Naive thymus-derived CD4-positive, alpha-beta T cell (primary cell): Measurements from ENCODE around the gene DTYMK. TPM values are rescaled to one million over a fixed set of nuclear protein-coding genes. Genes with fewer than 3 reads are reported as not detected.

Experiments
- ATAC-seq: fragments of 150-1000 bp; cut with Tn5 transposase; 2 replicates; pipeline ENCODE4 v1.10.0; 2021; ENCODE audit warnings: mild to moderate bottlenecking, moderate library complexity
- CTCF ChIA-PET: fragments of 350-600 bp; sonication (Branson Sonifier 250); formaldehyde crosslinking; loops from one replicate; lab custom pipeline; 2021; ENCODE audit warnings: antibody characterized with exemption; lab: Charles Lee
- POLR2A ChIA-PET: fragments of 350-600 bp; sonication (Branson Sonifier 250); formaldehyde crosslinking; loops from one replicate; lab custom pipeline; 2021; ENCODE audit warnings: antibody characterized with exemption, inconsistent platforms; lab: Charles Lee
- DNase-seq, 9 donors: peaks; one replicate each; pipeline versions ENCODE4 v3.0.0 to v3.0.0-alpha.2; 2020 to 2022; ENCODE audit warnings: mixed read lengths in 1 of 9
- H3K27ac ChIP-seq: one replicate; pipeline ENCODE4 v1.7.0; 2013; ENCODE audit warnings: mild to moderate bottlenecking, low read depth, low read length, moderate library complexity
- H3K27me3 ChIP-seq, 2 donors: one replicate each; pipeline ENCODE4 v1.7.0; 2013; ENCODE audit warnings: low read length in 2 of 2, mild to moderate bottlenecking in 2 of 2, moderate library complexity in 2 of 2; ENCODE audit not compliant: control insufficient read depth in 2 of 2, insufficient read depth in 2 of 2
- H3K36me3 ChIP-seq, 3 experiments: 1 replicate in 2 of 3; 2 replicates in 1 of 3; pipeline ENCODE4 v1.7.0; 2013; ENCODE audit warnings: low read length in 3 of 3, mild to moderate bottlenecking in 3 of 3, moderate library complexity in 1 of 3; ENCODE audit not compliant: insufficient read depth in 3 of 3, control insufficient read depth in 2 of 3
- H3K4me1 ChIP-seq, 2 donors: one replicate each; pipeline ENCODE4 v1.7.0; 2013; ENCODE audit warnings: low read length in 2 of 2, mild to moderate bottlenecking in 2 of 2, moderate library complexity in 1 of 2; ENCODE audit not compliant: control insufficient read depth in 2 of 2, insufficient read depth in 2 of 2
- H3K4me3 ChIP-seq: 2 replicates; pipeline ENCODE4 v1.7.0; 2013; ENCODE audit warnings: mild to moderate bottlenecking, low read length
- H3K9me3 ChIP-seq, 3 experiments: 1 replicate in 2 of 3; 2 replicates in 1 of 3; pipeline ENCODE4 v1.7.0; 2013; ENCODE audit warnings: low read length in 3 of 3; ENCODE audit not compliant: control insufficient read depth in 2 of 3
- H3K27ac Mint-ChIP-seq, 9 donors: one replicate each; pipeline ENCODE4 v1.8.0; 2020 to 2022; ENCODE audit warnings: mixed read lengths in 9 of 9, mild to moderate bottlenecking in 8 of 9, moderate library complexity in 5 of 9, inconsistent platforms in 2 of 9
- H3K27me3 Mint-ChIP-seq, 5 donors: one replicate each; pipeline ENCODE4 v1.8.0; 2021 to 2022; ENCODE audit warnings: mixed read lengths in 5 of 5, mild to moderate bottlenecking in 1 of 5
- H3K36me3 Mint-ChIP-seq, 5 donors: one replicate each; pipeline ENCODE4 v1.8.0; 2020 to 2022; ENCODE audit warnings: mixed read lengths in 5 of 5, mild to moderate bottlenecking in 3 of 5, inconsistent platforms in 1 of 5
- H3K4me1 Mint-ChIP-seq, 7 donors: one replicate each; pipeline ENCODE4 v1.8.0; 2020 to 2022; ENCODE audit warnings: mixed read lengths in 7 of 7, mild to moderate bottlenecking in 3 of 7, inconsistent platforms in 1 of 7
- H3K4me3 Mint-ChIP-seq, 10 donors: one replicate each; pipeline ENCODE4 v1.8.0; 2020 to 2022; ENCODE audit warnings: mild to moderate bottlenecking in 10 of 10, mixed read lengths in 10 of 10, moderate library complexity in 6 of 10, inconsistent platforms in 2 of 10
- H3K9me3 Mint-ChIP-seq, 11 donors: one replicate each; pipeline ENCODE4 v1.8.0; 2020 to 2022; ENCODE audit warnings: mixed read lengths in 11 of 11, mild to moderate bottlenecking in 4 of 11, inconsistent platforms in 1 of 11, moderate library complexity in 1 of 11
- intact Hi-C, 2 donors: fragments of 100-400 bp; cut with micrococcal nuclease; formaldehyde crosslinking; loops; one replicate each; pipeline ENCODE4 v1.15.1; 2023
- polyA plus RNA-seq, 2 donors: library from polyadenylated mRNA; unstranded; fragments of 300-500 nt; fragmentation: Illumina TruSeq; gene quantifications; one replicate each; pipeline ENCODE4 v1.2.3, GENCODE V29; 2021
- total RNA-seq, 6 experiments: library from RNA in 5 of 6; stranded (reverse) in 5 of 6; gene quantifications; 1 replicate in 5 of 6; 2 replicates in 1 of 6; pipeline ENCODE4 v1.2.3 and lab custom pipeline; 2021 to 2026

DTYMK gene
- total and polyA plus RNA-seq, 7 experiments from 2014 or later = 12.0 to 65.7 (median 20.6) TPM

GRCh38 chr2:241636182-241637017 is 50.2 kb downstream of the DTYMK start:
- peak in 7 of 9 donors; percentile 12 to 55 (median 20) for DNase-seq
- POLR2A ChIA-PET = interaction anchor here (1.0 to 1.9 kb wide), 3 partner anchors 19 to 24 kb away, joined by 3 to 13 read pairs (median 7); no protein-coding TSS in a partner anchor
- peak; percentile 30 for ATAC-seq
- Mint-ChIP-seq H3K9me3 (peaks cover 0 to 3% (median 0%) of the 10 kb centered on the region in 11 donors), H3K4me3 (peak overlapping the region; percentile 73 to 88 (median 84)), H3K4me1 (peaks cover 41 to 55% (median 47%) of the 10 kb centered on the region in 7 donors), H3K36me3 (peaks cover 0 to 22% (median 7%) of the 10 kb centered on the region in 5 donors), H3K27me3 (no peaks in the 10 kb centered on the region), H3K27ac (peak overlapping the region; percentile 48 to 88 (median 77))
- CTCF ChIA-PET = no interaction called here
- Histone ChIP-seq H3K9me3 (no peaks in the 10 kb centered on the region), H3K27me3 (no peaks in the 10 kb centered on the region), H3K4me3 (peak overlapping the region; percentile 57), H3K27ac (peak overlapping the region; percentile 99), H3K36me3 (peaks cover 0 to 22% (median 0%) of the 10 kb centered on the region in 3 experiments), H3K4me1 (peaks cover 26 to 27% of the 10 kb centered on the region in 2 donors)
- intact Hi-C loops = loop anchor here (1.0 to 5.0 kb wide), 16 partner anchors 19 to 1049 kb away; partner anchors contain the start of genes DTYMK (in 2 of the 2), FARP2 (in 2 of the 2), HDLBP (in 2 of the 2) and SEPTIN2 (in 2 of the 2)

- Histone ChIP-seq H3K27me3 (no peaks in the 10 kb centered on the region), H3K9me3 (no peaks in the 10 kb centered on the region), H3K36me3 (peaks cover 0 to 28% (median 0%) of the 10 kb centered on the region in 3 experiments), H3K4me3 (peak overlapping the region; percentile 57), H3K27ac (peak overlapping the region; percentile 67), H3K4me1 (peaks cover 26 to 27% of the 10 kb centered on the region in 2 donors)
- CTCF ChIA-PET = no interaction called here
- intact Hi-C loops = loop anchor here (2.0 to 5.0 kb wide), 4 partner anchors 245 to 1048 kb away; partner anchors contain the start of genes CAPN10 (in 1 of the 2), MTERF4 (in 1 of the 2) and PASK (in 1 of the 2)
- DNase-seq (no peak), ATAC-seq (no peak)
- peaks cover 0 to 1% (median 0%) of the 10 kb centered on the region in 11 donors for H3K9me3 Mint-ChIP-seq
- POLR2A ChIA-PET = interaction anchor here (0.6 kb wide), 1 partner anchor 9 kb away, joined by 3 read pairs; no protein-coding TSS in a partner anchor
- peaks cover 34 to 48% (median 42%) of the 10 kb centered on the region in 7 donors for H3K4me1 Mint-ChIP-seq
- H3K27ac Mint-ChIP-seq = peak overlapping the region; percentile 48 to 88 (median 77)
- H3K27me3 Mint-ChIP-seq = no peaks in the 10 kb centered on the region
- peaks cover 0 to 21% (median 7%) of the 10 kb centered on the region in 5 donors for H3K36me3 Mint-ChIP-seq
- H3K4me3 Mint-ChIP-seq = peak overlapping the region; percentile 73 to 88 (median 84)
Measured at GRCh38 chr2:241635756-241636155, 50.9 kb downstream of the DTYMK start.

- peaks cover 0 to 1% (median 0%) of the 10 kb centered on the region in 11 donors for H3K9me3 Mint-ChIP-seq
- H3K27ac ChIP-seq = no peak overlapping the region
- ChIA-PET CTCF (no interaction called here), POLR2A (no interaction called here)
- no peak overlapping the region for H3K4me3 Mint-ChIP-seq
- H3K4me1 ChIP-seq = peaks cover 10 to 12% of the 10 kb centered on the region in 2 donors
- DNase-seq (no peak), ATAC-seq (no peak)
- intact Hi-C loops = no loop called here
- H3K27me3 Mint-ChIP-seq = no peaks in the 10 kb centered on the region
- H3K9me3 ChIP-seq = no peaks in the 10 kb centered on the region
- H3K27me3 ChIP-seq = no peaks in the 10 kb centered on the region
- peaks cover 0 to 34% (median 0%) of the 10 kb centered on the region in 3 experiments for H3K36me3 ChIP-seq
- no peak overlapping the region for H3K4me3 ChIP-seq
- H3K36me3 Mint-ChIP-seq = peaks cover 0 to 20% (median 6%) of the 10 kb centered on the region in 5 donors
- H3K27ac Mint-ChIP-seq = no peak overlapping the region
- H3K4me1 Mint-ChIP-seq = peaks cover 21 to 36% (median 25%) of the 10 kb centered on the region in 7 donors
Measured at GRCh38 chr2:241633561-241633960, 53.1 kb downstream of the DTYMK start.

- ChIA-PET POLR2A (interaction anchor here (0.6 kb wide), 1 partner anchor 9 kb away, joined by 3 read pairs; no protein-coding TSS in a partner anchor), CTCF (interaction anchor here (0.9 kb wide), 1 partner anchor 10 kb away, joined by 3 read pairs; no protein-coding TSS in a partner anchor)
- H3K36me3 Mint-ChIP-seq = peaks cover 0 to 27% (median 5%) of the 10 kb centered on the region in 5 donors
- H3K4me1 Mint-ChIP-seq = peaks cover 18 to 37% (median 24%) of the 10 kb centered on the region in 7 donors
- no peaks in the 10 kb centered on the region for H3K27me3 Mint-ChIP-seq
- no peaks in the 10 kb centered on the region for H3K9me3 ChIP-seq
- H3K4me3 Mint-ChIP-seq = no peak overlapping the region
- peaks cover 7% of the 10 kb centered on the region in 2 donors for H3K4me1 ChIP-seq
- H3K27ac Mint-ChIP-seq = no peak overlapping the region
- no peak overlapping the region for H3K27ac ChIP-seq
- intact Hi-C loops = no loop called here
- H3K36me3 ChIP-seq = peaks cover 0 to 41% (median 0%) of the 10 kb centered on the region in 3 experiments
- ATAC-seq (no peak), DNase-seq (no peak)
- H3K27me3 ChIP-seq = no peaks in the 10 kb centered on the region
- no peaks in the 10 kb centered on the region for H3K9me3 Mint-ChIP-seq
- no peak overlapping the region for H3K4me3 ChIP-seq
Measured at GRCh38 chr2:241632478-241633325, 53.9 kb downstream of the DTYMK start.

- CTCF ChIA-PET = no interaction called here
- intact Hi-C loops = no loop called here
Measured at GRCh38 chr2:241629762-241630435, 56.7 kb downstream of the DTYMK start.

More at GRCh38 chr2:241629762-241630435, 56.7 kb downstream of the DTYMK start:
- Mint-ChIP-seq H3K36me3 (peaks cover 3 to 34% (median 5%) of the 10 kb centered on the region in 5 donors), H3K4me1 (peaks cover 11 to 30% (median 17%) of the 10 kb centered on the region in 7 donors), H3K27ac (peak overlapping the region in 1 of 9 donors; percentile 83), H3K9me3 (no peaks in the 10 kb centered on the region), H3K4me3 (no peak overlapping the region), H3K27me3 (no peaks in the 10 kb centered on the region)
- Histone ChIP-seq H3K4me3 (no peak overlapping the region), H3K9me3 (no peaks in the 10 kb centered on the region), H3K4me1 (no peaks in the 10 kb centered on the region), H3K36me3 (peaks cover 0 to 42% (median 0%) of the 10 kb centered on the region in 3 experiments), H3K27me3 (no peaks in the 10 kb centered on the region), H3K27ac (no peak overlapping the region)
- DNase-seq (no peak), ATAC-seq (no peak)
- POLR2A ChIA-PET = no interaction called here
